Upper lobe of left lung (tissue), 6 donors: ENCODE data around the gene SHOC2. TPM values are rescaled to one million over a fixed set of nuclear protein-coding genes. Genes with fewer than 3 reads are reported as not detected.
"Not testable (repeated sequence)": the region's sequence is repeated elsewhere in the genome, so short reads cannot be mapped to it uniquely, and the experiment has no call there.

Source experiments
- ATAC-seq, 2 donors: fragments of 200-7000 bp; cut with Tn5 transposase; one replicate each; pipeline ENCODE4 v1.9.1; 2022; ENCODE audit warnings: mild to moderate bottlenecking in 2 of 2, moderate library complexity in 2 of 2; ENCODE audit not compliant: low FRiP score in 2 of 2
- DNase-seq, 2 donors: peaks; one replicate each; pipeline ENCODE4 v3.0.0-alpha.2; 2019 to 2020
- H3K27ac ChIP-seq, 4 donors: fragments of 200-600 bp; sonication (generic); one replicate each; pipeline ENCODE4 v1.5.1; 2016 to 2019
- H3K27me3 ChIP-seq, 4 donors: fragments of 200-600 bp; sonication (generic); one replicate each; pipeline ENCODE4 v1.5.1; 2017 to 2019
- H3K36me3 ChIP-seq, 4 donors: fragments of 200-600 bp; sonication (generic); one replicate each; pipeline ENCODE4 v1.5.1; 2016 to 2019
- H3K4me1 ChIP-seq, 4 donors: fragments of 200-600 bp; sonication (generic); one replicate each; pipeline ENCODE4 v1.5.1; 2018 to 2019
- H3K4me3 ChIP-seq, 4 donors: fragments of 200-600 bp; sonication (generic); one replicate each; pipeline ENCODE4 v1.5.1; 2017 to 2019; ENCODE audit warnings: mild to moderate bottlenecking in 2 of 4, moderate library complexity in 1 of 4
- H3K9me3 ChIP-seq, 4 donors: fragments of 200-600 bp; sonication (generic); one replicate each; pipeline ENCODE4 v1.5.1; 2018 to 2019
- EP300 ChIP-seq, 4 donors: sonication (generic); formaldehyde crosslinking; IDR thresholded peaks; one replicate each; pipeline ENCODE4 v1.5.1; 2017; ENCODE audit warnings: antibody characterized with exemption in 4 of 4, control low read depth in 2 of 4
- POLR2A ChIP-seq, 4 donors: fragments of 450-650 bp; IDR thresholded peaks; one replicate each; pipeline ENCODE4 v1.5.1; 2016 to 2017; ENCODE audit warnings: antibody characterized with exemption in 4 of 4, mild to moderate bottlenecking in 2 of 4
- POLR2AphosphoS5 ChIP-seq, 2 donors: sonication (generic); formaldehyde crosslinking; IDR thresholded peaks; one replicate each; pipeline ENCODE4 v1.5.1; 2017; ENCODE audit warnings: antibody characterized with exemption in 2 of 2
- WGBS, 2 donors: methylation state at CpG; one replicate each; pipeline ENCODE4 v1.1.5; 2017 to 2018; 5-methylcytosine and 5-hydroxymethylcytosine counted together
- total RNA-seq, 6 donors: library from RNA; depleted of rRNA in 4 of 6; stranded (reverse); fragments of >200 nt in 4 of 6; gene quantifications; one replicate each; pipeline versions ENCODE4 v1.1.0 to v1.2.1, GENCODE V29; 2016 to 2021
- TF ChIP-seq, protein P1 (sequence below), 6 experiments: fragments of 450-650 bp in 4 of 6; fragments of 200-600 bp in 2 of 6; sonication (generic) in 2 of 6; IDR thresholded peaks; one replicate each; pipeline ENCODE4 v1.5.1; 2016 to 2019; ENCODE audit warnings: antibody characterized with exemption in 6 of 6
- donor health status: DM: no; HTN: no; CAD: no; lungs with moderate emphysema.
- donor health status: DM: no; HTN: yes; CAD: no; lungs with severe emphysema.

SHOC2 gene
- total RNA-seq, 6 donors from 2014 or later: 24.2 to 117 (median 41.6) TPM

GRCh38 chr10:110912374-110912773 is 7.0 kb upstream of the SHOC2 start:
- DNase-seq (no peak), ATAC-seq (no peak)
- Histone ChIP-seq H3K27ac (no peak overlapping the region), H3K4me1 (peaks cover 0 to 2% (median under 1%) of the 10 kb centered on the region in 4 donors), H3K27me3 (no peaks in the 10 kb centered on the region), H3K4me3 (no peak overlapping the region), H3K9me3 (no peaks in the 10 kb centered on the region), H3K36me3 (no peaks in the 10 kb centered on the region)
- TF ChIP-seq, protein P1, sequence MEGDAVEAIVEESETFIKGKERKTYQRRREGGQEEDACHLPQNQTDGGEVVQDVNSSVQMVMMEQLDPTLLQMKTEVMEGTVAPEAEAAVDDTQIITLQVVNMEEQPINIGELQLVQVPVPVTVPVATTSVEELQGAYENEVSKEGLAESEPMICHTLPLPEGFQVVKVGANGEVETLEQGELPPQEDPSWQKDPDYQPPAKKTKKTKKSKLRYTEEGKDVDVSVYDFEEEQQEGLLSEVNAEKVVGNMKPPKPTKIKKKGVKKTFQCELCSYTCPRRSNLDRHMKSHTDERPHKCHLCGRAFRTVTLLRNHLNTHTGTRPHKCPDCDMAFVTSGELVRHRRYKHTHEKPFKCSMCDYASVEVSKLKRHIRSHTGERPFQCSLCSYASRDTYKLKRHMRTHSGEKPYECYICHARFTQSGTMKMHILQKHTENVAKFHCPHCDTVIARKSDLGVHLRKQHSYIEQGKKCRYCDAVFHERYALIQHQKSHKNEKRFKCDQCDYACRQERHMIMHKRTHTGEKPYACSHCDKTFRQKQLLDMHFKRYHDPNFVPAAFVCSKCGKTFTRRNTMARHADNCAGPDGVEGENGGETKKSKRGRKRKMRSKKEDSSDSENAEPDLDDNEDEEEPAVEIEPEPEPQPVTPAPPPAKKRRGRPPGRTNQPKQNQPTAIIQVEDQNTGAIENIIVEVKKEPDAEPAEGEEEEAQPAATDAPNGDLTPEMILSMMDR (IDR thresholded peaks at IDR 0.05): no peak
- TF ChIP-seq POLR2AphosphoS5 (IDR thresholded peaks at IDR 0.05) (no peak), EP300 (IDR thresholded peaks at IDR 0.05) (no peak), POLR2A (IDR thresholded peaks at IDR 0.05) (no peak)
- 78 to 85% methylated on average over 3 of the region's 3 CpGs for WGBS, 2 donors

- Histone ChIP-seq H3K36me3 (no peaks in the 10 kb centered on the region), H3K4me1 (peaks cover 0 to 9% (median 8%) of the 10 kb centered on the region in 4 donors), H3K4me3 (no peak overlapping the region), H3K27ac (no peak overlapping the region), H3K9me3 (no peaks in the 10 kb centered on the region), H3K27me3 (no peaks in the 10 kb centered on the region)
- ATAC-seq: no peak
- no peak for TF ChIP-seq EP300 (IDR thresholded peaks at IDR 0.05)
- TF ChIP-seq, protein P1 (IDR thresholded peaks at IDR 0.05): no peak
- TF ChIP-seq POLR2A (IDR thresholded peaks at IDR 0.05): no peak
- TF ChIP-seq POLR2AphosphoS5 (IDR thresholded peaks at IDR 0.05): no peak
- no peak for DNase-seq
- 84 to 95% methylated on average over 2 of the region's 2 CpGs for WGBS, 2 donors
These were observed 5.0 kb upstream of the SHOC2 start for GRCh38 chr10:110914431-110914830.

GRCh38 chr10:110915035-110915434 is 4.4 kb upstream of the SHOC2 start:
- no peak overlapping the region for H3K27ac ChIP-seq
- DNase-seq (no peak), ATAC-seq (no peak)
- no peak overlapping the region for H3K4me3 ChIP-seq
- no peaks in the 10 kb centered on the region for H3K36me3 ChIP-seq
- no peaks in the 10 kb centered on the region for H3K9me3 ChIP-seq
- H3K27me3 ChIP-seq: no peaks in the 10 kb centered on the region
- 95 to 98% methylated on average over 6 of the region's 6 CpGs for WGBS, 2 donors
- peaks cover 0 to 9% (median 8%) of the 10 kb centered on the region in 4 donors for H3K4me1 ChIP-seq
- TF ChIP-seq EP300 (IDR thresholded peaks at IDR 0.05): no peak
- TF ChIP-seq POLR2AphosphoS5 (IDR thresholded peaks at IDR 0.05): no peak
- no peak for TF ChIP-seq POLR2A (IDR thresholded peaks at IDR 0.05)
- TF ChIP-seq, protein P1 (IDR thresholded peaks at IDR 0.05): no peak

DNA sequence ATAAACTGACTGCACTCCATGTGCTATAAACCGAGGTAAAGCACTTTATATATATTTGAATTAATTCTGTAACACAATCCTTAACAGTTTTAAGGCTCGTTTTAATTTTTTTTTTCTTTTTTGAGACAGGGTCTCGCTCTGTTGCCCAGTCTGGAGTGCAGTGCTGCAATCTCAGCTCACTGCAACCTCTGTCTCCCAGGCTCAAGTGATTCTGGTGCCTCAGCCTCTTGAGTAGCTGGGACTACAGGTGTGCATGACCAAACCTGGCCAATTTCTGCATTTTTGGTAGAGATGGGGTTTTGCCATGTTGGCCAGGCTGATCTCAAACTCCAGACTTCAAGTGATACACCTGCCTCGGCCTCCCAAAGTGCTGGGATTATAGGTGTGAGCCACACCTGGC is 3.8 kb upstream of the SHOC2 start:
- DNase-seq, H3K27me3 ChIP-seq, H3K36me3 ChIP-seq, H3K4me3 ChIP-seq, H3K27ac ChIP-seq, H3K9me3 ChIP-seq, ATAC-seq: not testable (repeated sequence)
- H3K4me1 ChIP-seq: peaks cover 0 to 13% (median 9%) of the 10 kb centered on the region in 4 donors
- 95 to 97% methylated on average over 4 of the region's 4 CpGs for WGBS, 2 donors

- DNase-seq (no peak), ATAC-seq (no peak)
- TF ChIP-seq EP300 (IDR thresholded peaks at IDR 0.05): no peak
- TF ChIP-seq POLR2A (IDR thresholded peaks at IDR 0.05): no peak
- TF ChIP-seq POLR2AphosphoS5 (IDR thresholded peaks at IDR 0.05): no peak
- TF ChIP-seq, protein P1 (IDR thresholded peaks at IDR 0.05): no peak
- no peak overlapping the region for H3K4me3 ChIP-seq
- H3K27me3 ChIP-seq: no peaks in the 10 kb centered on the region
- peaks cover 6 to 24% (median 18%) of the 10 kb centered on the region in 4 donors for H3K4me1 ChIP-seq
- no peaks in the 10 kb centered on the region for H3K36me3 ChIP-seq
- H3K9me3 ChIP-seq: no peaks in the 10 kb centered on the region
- WGBS, 2 donors: 87 to 90% methylated on average over 3 of the region's 3 CpGs
- no peak overlapping the region for H3K27ac ChIP-seq
These were observed 2.7 kb upstream of the SHOC2 start for GRCh38 chr10:110916554-110917346.
